GM18870 (cell line): ENCODE measurements around the gene BLVRA.
A peak's percentile ranks its signal among the peaks of the same experiment; 100 is the strongest.
"Not testable (repeated sequence)": the region's sequence is repeated elsewhere in the genome, so short reads cannot be mapped to it uniquely, and the experiment has no call there.

Source experiments
- ATAC-seq: cut with Tn5 transposase; IDR thresholded peaks from one replicate; pipeline ENCODE4 v1.9.1; 2021; ENCODE audit warnings: moderate library complexity; ENCODE audit not compliant: unreplicated experiment

BLVRA gene, protein sequence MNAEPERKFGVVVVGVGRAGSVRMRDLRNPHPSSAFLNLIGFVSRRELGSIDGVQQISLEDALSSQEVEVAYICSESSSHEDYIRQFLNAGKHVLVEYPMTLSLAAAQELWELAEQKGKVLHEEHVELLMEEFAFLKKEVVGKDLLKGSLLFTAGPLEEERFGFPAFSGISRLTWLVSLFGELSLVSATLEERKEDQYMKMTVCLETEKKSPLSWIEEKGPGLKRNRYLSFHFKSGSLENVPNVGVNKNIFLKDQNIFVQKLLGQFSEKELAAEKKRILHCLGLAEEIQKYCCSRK

DNA sequence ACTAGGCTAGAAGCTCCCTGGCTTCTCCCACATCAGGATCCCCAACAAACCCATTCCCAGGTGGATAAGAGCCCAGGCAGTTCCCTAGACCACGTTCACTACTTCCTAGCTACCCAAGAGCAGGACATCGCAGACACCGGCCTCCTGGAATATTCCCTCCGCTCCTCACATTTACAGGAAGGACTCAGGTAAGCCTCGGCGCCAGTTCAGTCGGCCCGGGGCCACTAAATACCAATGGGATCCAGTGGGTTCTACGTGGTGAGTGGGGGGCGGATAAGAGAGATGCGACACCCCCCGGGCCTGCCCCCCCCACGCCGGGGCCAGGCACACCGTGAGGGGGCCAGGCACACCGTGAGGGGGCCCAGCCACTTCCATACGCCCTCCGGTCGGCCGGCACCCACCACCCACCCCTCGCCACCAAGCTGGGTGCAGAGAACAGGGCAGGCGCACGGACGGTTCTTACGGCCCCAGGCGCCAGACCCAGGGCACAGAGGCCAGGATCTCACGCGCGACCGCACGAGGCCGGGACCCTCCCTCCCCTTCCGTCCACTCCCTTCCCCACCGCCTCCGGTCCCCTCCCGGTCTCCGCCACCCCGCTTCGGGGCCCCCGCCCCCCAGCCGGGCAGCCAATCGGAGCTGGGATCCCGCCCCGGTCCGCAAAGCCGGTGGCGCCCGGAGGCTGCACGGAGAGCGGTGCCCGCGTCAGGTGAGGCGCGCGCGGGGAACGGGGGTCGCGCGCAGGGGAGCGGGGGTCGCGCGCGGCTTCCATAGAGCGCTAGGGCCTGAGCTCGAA lies at the start of gene BLVRA:
TSS of gene BLVRA (plus strand) at position 652 of the 793 bp plus-strand sequence. CDS start 12,479 bp downstream, outside the sequence.
- ATAC-seq = peak; percentile 32

DNA sequence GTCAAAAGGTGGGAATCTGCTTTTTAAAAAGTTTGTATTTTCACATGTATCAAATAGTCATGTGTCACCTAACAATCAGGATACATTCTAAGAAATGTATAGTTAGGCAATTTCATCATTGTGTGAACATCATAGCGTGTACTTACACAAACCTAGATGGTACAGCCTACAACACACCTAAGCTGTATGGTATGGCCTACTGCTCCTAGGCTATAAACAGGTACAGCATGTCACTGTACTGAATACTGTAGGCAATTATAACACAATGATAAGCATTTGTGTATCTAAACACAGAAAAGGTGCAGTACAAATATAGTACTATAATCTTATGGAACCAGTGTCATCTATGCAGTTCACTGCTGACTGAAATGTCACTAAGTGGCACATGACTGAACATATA lies 47.0 kb upstream of the BLVRA start:
- ATAC-seq = no peak

DNA sequence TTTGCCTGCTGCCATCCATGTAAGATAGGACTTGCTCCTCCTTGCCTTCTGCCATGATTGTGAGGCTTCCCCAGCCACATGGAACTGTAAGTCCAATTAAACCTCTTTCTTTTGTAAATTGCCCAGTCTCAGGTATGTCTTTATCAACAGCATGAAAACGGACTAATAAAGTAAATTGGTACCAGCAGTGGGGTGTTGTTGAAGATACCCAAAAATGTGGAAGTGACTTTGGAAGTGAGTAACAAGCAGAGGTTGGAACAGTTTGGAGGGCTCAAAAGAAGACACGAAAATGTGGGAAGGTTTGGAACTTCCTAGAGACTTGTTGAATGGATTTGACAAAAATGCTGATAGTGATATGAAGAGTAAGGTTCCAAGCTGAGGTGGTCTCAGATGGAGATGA lies 42.5 kb upstream of the BLVRA start:
- ATAC-seq = not testable (repeated sequence)

DNA sequence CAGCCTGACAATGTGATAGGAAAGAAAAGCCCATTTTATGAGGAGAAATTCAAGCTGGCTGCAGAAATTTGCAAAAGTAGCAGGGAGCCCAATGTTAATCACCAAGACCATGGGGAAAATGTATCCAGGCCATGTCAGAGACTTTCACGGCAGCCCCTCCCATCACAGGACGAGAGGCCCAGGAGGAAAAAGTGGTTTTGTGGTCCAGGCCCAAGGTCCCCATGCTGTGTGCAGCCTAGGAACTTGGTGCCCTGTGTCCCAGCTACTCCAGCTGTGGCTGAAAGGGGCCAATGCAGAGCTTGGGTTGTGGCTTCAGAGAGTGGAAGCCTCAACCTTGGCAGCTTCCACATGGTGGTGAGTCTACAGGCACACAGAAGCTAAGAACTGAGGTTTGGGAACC lies 41.9 kb upstream of the BLVRA start:
- ATAC-seq = no peak

DNA sequence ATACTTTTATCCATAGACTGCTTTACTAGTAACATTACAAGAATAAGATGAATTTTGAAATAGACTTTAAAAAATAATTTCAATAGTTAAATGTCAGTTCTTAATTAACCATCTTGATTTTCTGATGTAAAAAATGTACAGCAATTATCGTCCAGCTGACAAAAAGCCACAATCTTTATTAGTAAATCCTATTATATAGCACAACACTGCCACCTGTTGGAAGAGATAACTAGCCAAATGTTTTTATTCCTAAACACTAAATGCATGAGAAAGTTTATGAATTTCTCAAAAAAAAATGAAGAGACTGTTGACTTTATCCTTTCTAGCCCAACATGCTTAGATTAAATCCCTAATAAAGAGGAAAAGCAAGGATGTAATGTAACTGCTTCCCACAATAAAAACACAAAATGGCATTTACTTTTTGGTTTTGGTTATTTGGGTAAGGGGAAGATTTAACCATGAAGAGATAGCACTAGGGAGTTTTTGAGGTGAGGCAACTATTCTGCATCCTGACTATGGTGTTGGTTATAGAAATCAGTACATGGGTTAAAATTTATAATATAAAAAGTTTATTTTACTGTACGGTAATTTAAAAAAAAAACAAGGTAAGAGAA lies 37.2 kb upstream of the BLVRA start:
- no peak for ATAC-seq

DNA sequence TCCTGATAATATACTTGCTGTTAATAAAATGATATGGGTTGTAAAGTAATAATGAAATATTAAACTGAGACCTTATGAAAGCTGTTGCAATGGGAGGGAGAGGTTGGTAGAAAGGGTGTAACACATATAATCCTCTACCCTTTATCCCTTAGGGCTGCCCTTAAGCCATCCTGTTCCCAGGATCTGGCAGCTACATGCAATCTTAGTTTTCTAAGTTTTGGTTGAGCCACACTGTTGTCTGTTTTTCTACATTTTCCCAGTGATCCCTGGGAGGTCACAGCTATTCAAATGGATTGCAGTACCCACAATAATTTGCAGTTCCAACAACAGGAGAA lies 35.5 kb upstream of the BLVRA start:
- ATAC-seq = no peak

DNA sequence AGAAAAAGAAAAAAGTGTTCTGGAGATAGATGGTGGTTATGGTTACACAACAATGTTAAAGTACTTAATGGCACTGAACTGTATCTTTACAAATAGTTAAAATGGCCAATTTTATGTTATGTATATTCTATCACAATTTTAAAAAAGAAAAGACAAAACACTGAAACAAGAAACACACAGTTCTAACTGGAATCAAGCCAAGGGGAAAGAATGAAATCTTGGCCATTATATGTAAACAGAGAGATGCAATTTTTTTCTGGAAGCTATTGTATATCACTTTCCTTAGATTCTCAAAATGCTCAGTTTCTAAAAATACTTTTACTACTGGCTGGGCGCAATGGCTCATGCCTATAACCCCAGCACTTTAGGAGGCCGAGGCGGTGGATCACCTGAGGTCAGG lies 33.2 kb upstream of the BLVRA start:
- no peak for ATAC-seq

DNA sequence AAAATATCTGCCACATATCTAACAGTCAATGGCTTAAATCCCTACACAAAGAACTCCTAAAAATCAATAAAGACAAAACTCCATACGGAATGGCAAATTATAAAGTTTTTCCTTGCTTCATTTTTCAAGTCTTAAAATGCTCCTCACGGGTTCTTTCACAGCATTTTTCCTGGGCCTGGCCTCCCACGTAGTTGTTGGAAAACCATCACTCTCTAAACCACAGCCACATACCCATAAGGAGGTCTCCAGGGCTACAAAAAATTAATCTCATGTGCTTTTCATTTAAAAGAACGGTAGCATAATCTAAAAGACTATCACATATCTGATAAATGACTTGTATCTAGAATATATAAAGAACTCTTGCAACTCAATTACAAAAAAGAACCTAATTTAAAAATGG lies 32.0 kb upstream of the BLVRA start:
- no peak for ATAC-seq

DNA sequence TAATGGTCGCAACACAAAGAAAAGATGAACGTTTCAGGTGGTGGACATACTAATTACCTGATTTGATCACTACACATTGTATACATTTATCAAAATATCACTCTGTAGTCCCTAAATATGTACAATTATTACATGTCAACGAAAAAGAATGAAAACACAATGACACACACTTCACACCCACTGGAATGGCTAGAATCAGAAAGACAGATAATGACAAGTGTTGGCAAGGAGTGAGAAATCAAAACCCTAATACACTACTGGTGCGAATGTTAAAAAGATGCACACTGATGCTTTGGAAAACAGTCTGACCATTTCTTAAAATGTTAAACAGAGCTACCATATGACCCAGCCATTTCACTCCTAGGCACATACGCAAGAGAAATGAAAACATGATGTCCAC lies 31.5 kb upstream of the BLVRA start:
- ATAC-seq = no peak

DNA sequence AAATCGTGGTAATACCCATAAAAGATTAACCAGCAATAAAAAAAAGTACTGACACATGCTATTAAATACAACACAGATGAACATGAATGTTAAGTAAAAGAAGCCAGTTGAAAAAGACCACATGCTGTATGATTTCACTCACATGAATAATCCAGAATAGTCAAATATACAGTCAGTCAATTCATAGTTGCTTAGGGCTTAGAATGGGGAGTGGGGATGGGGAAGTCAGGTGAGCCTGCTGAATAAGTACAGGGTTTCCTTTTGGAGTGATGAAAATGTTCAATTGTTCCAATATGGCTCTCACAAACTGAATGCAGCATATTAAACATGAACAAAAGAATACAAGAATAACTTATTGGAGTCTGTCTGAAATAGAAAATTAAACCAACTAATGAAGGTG lies 31.0 kb upstream of the BLVRA start:
- no peak for ATAC-seq

DNA sequence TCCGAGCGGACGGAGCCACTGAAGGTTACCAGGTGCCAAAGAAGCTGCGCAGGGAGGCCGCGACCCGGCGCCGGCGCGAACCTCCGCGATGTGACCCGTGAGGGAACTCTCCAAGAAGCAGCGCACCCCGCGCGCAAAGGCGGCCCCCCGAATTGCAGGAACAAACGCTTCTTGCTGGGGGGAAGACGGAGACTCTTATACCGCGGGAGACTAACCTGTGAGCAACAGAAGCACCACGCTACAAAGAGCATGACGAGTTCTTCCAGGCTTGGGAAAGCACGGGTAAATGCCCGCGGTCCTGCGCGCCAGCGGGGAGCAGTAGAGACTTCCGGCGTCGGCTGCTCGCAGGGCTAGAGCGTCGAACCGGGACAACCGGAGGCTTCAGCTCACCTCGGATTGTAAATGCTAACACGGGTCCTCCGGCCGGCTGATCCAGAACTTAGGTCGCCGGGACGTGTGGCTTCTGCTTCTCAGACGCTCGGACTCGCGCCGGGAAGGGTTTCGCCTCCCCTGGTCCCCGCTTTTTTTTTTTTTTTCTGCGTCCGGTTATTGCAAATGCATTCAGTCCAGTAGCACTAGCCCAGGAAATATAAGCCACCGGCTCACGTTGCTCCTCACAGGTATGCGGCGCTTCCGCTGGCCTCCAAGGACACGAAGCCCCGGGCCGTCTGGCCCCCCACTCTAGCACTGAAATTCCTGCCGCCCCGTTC lies 29.1 kb upstream of the BLVRA start, which contains the start of gene COA1:
TSS of gene COA1 (minus strand) at position 310 of the 710 bp plus-strand sequence. CDS start 80,909 bp downstream, outside the sequence.
- ATAC-seq = peak; percentile 68

DNA sequence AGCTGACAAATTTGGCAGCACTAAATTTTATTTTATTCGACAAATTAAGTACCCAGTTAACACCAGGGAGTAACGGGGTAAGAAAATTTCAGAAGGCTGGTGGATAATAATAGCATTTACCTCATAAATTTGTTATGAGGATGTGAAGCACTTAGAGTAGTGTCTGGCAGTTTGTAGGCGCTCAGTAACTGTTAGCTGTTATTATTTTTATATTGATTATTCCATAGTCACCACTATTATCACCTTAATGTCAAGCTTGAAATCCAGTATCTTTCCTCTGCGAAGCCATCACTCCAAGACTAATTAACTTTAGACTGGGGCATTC lies 28.6 kb upstream of the BLVRA start:
- no peak for ATAC-seq

DNA sequence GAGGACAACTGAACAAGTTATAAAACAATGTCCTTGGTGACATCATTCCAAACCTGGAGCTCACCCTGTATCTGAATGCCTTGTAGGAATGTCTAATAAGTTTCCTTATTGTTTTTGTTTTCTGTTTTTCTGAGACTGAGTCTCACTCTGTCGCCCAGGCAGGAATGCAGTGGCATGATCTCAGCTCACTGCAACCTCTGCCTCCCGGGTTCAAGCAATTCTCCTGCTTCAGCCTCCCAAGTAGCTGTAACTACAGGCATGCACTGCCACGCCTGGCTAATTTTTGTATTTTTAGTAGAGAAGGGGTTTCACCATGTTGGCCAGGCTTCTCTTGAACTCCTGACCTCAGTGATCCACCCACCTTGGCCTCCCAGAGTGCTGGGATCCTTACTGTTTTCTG lies 27.0 kb upstream of the BLVRA start:
- ATAC-seq = not testable (repeated sequence)

DNA sequence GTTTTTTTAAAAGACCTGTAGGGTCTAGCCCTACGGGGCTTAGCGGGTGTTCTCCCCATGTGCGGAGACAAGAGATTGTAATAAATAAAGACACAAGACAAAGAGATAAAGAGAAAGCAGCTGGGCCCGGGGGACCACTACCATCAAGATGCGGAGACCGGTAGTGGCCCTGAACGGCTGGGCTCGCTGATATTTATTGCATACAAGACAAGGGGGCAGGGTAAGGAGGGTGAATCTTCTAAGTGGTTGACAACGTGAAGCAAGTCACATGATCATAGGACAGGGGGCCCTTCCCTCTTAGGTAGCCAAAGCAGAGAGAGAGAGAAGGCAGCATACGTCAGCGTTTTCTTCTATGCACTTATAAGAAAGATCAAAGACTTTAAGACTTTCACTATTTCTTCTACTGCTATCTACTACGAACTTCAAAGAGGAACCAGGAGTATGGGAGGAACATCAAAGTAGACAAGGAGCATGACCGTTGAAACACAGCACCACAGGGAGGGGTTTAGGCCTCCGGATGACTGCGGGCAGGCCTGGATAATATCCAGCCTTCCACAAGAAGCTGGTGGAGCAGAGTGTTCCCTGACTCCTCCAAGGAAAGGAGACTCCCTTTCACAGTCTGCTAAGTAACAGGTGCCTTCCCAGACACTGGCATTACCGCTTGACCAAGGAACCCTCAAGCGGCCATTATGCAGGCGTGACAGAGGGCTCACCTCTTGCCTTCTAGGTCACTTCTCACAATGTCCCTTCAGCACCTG lies 23.7 kb upstream of the BLVRA start:
- not testable (repeated sequence) for ATAC-seq

DNA sequence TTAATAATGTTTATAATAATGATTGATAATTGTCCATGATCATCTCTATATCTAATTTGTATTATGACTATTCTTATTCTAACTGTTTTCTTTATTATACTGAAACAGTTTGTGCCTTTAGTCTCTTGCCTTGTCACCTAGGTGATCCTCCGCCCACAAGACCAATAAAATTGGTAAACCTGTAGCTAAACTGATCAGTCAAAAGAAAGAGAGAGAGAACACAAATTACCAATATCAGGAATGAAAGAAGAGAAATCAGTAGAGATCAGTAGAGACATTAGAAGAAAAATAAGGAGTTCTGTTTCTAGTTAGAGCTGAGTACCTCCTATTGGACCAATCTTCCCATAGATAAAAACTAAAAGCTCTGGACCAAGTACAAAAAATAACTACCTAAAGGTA lies 23.1 kb upstream of the BLVRA start:
- peak; percentile 31 for ATAC-seq

DNA sequence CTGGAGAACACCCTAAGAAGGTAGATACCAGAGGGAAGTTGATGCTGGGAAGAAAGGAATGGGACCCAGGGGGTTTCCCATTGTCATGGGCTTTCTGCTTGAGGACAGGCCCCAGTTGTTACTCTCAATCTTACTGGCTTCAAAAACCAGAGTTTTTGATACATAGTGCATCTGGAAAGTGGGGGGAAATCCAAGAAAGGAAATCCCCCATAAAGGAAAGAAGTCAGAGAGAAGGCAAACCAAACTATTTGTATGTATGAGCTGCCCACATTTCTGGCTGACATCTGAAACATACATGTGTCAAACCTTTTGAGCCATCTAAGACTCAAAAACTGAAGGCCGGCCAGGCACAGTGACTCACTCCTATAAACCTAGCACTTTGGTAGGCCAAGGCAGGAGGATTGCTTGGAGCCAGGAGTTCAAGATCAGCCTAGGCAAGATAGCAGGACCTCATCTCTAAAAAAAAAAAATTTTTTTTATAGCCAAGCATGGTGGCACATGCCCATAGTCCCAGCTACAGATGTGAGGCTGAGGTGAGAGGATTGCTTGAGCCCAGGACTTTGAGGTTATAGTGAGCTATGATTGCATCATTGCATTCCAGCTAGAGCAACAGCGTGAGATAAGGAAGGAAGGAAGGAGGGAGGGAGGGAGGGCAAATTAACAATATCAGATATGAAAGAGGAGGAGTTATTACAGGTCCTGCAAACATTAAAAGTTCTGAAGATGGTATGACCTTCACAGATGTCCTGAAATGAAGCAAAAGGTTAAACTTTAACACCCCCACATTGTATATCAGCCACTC lies 22.5 kb upstream of the BLVRA start:
- peak; percentile 74 for ATAC-seq

DNA sequence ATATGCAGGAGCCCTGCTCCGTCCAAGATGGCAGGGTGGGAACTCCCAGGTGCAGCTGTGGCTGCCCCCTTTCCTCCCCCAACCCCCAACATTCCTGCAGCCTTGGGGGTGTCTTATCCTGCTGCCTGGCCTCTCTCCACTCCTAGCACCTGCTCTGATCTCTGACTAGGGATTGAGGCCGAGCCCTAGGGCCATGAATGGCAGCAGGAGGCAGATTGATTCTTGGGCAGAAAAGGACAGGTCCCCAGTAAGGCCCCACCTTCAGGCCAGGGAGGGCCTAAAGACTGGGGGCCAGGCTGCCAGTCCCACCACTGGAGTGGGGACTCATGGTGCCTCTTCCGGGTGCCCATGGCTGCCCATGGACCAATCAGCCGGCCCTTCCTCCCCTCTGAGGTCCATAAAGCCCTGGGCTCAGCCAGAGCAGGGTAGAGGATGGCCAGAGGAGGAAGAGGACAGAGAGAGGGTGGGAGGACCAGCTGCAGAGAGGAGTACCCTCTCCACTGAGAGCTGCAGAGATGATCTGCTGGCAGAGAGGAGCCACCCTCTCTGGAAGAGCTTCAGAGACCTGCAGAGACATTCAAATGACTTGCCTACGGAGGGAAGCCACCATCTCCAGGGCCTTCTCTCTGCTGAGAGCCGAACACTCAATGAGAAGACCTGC lies 20.9 kb upstream of the BLVRA start:
- ATAC-seq = no peak

DNA sequence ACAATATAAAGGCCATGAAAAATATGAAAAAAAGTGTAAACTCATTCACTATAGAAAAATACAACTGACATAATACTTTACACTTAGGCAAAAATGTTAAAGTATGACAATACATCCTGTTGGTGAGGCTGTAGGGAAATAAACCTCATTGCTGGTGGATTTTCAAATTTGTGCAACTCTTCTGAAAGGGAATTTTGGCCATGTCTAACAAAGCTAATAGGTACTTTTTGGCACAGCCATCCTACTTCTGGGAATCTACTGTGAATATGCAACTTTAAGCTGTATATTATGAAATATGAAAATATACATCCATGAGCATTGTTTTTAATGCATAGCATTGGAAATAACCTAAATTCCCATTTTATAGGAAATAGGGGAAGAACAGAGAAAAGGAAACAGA lies 15.8 kb upstream of the BLVRA start:
- ATAC-seq = no peak

DNA sequence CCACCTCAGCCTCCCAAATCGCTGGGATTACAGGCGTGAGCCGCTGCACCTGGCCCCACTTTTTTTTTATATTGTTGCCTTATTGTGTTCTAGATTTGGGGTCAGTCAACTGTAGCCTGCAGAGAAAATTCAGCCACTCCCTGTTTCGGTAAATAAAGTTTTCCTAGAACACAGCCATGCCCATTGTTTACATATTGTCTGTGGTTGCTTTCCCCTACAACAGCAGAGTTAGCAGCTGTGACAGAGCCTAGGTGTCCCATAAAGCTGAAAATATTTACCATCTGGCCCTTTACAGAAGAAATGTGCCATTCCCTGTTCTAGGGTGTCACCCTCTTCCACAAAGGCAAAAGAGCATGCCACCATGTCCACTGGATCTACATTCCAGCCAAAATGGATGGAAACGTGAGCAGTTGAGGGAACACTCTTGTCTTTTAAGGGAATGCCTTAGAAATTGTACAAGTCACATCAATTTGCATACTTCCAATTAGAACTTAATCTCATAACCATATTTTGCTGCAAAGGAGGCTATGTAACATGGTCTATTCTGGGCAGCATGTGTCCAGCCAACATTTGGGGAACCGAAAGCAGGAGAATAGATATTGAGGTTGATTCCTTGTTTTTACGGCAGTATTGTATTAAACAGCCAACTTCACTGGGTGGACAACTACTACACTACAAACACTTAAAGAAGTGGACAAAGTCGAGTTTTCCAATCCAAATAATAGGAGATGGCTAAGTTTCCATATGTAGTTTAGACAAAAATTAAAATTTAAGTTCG lies 11.0 kb upstream of the BLVRA start:
- ATAC-seq = no peak
